Activated CD4-positive, CD25-positive, alpha-beta regulatory T cell treated with anti-CD3 and anti-CD28 coated beads, Interleukin-2, amount 50 U/mL, for 72 hours (primary cell): ENCODE results near the gene STYXL2.

Experiments
- DNase-seq: peaks from one replicate; pipeline ENCODE4 v3.0.0; 2021

STYXL2 gene

GRCh38 chr1:167137332-167137781 is 43.5 kb downstream of the STYXL2 start:
- DNase-seq: no peak

GRCh38 chr1:167137793-167138510 is 44.1 kb downstream of the STYXL2 start:
- no peak for DNase-seq

GRCh38 chr1:167138703-167139102 is 44.8 kb downstream of the STYXL2 start:
- DNase-seq: no peak

GRCh38 chr1:167141963-167142362 is 48.1 kb downstream of the STYXL2 start:
- DNase-seq: no peak
